Heart left ventricle (tissue), 16 donors: ENCODE measurements around the gene INPP4B. TPM values are rescaled to one million over a fixed set of nuclear protein-coding genes. Genes with fewer than 3 reads are reported as not detected.
A peak's percentile ranks its signal among the peaks of the same experiment; 100 is the strongest.

Experiments
- ATAC-seq, 4 donors: fragments of 200-7000 bp; cut with Tn5 transposase; one replicate each; pipeline ENCODE4 v1.9.1; 2020 to 2022; ENCODE audit warnings: moderate library complexity in 4 of 4, mild to moderate bottlenecking in 3 of 4, moderate number of reproducible peaks in 1 of 4
- DNase-seq, 5 donors: peaks; one replicate each; pipeline ENCODE4 v3.0.0-alpha.2; 2020
- H3K27ac ChIP-seq, 12 donors: fragments of 200-600 bp; sonication (generic) in 4 of 12; one replicate each; pipeline versions ENCODE4 v1.5.0 to v1.8.0; 2016 to 2022; ENCODE audit warnings: mild to moderate bottlenecking in 2 of 12
- H3K27me3 ChIP-seq, 9 donors: fragments of 200-600 bp; sonication (generic) in 2 of 9; one replicate each; pipeline versions ENCODE4 v1.5.1 to v1.8.0; 2016 to 2022; ENCODE audit warnings: mild to moderate bottlenecking in 3 of 9
- H3K36me3 ChIP-seq, 9 donors: fragments of 200-600 bp; sonication (generic) in 2 of 9; one replicate each; pipeline versions ENCODE4 v1.5.0 to v1.8.0; 2018 to 2022; ENCODE audit warnings: mild to moderate bottlenecking in 2 of 9
- H3K4me1 ChIP-seq, 12 donors: fragments of 200-600 bp; sonication (generic) in 4 of 12; one replicate each; pipeline versions ENCODE4 v1.5.0 to v1.8.0; 2016 to 2022; ENCODE audit warnings: mild to moderate bottlenecking in 3 of 12
- H3K4me3 ChIP-seq, 12 donors: fragments of 200-600 bp; sonication (generic) in 4 of 12; one replicate each; pipeline versions ENCODE4 v1.5.0 to v1.8.0; 2017 to 2022; ENCODE audit warnings: mild to moderate bottlenecking in 9 of 12, moderate library complexity in 4 of 12
- H3K9me3 ChIP-seq, 12 donors: fragments of 200-600 bp; sonication (generic) in 4 of 12; one replicate each; pipeline versions ENCODE4 v1.5.0 to v1.8.0; 2016 to 2022; ENCODE audit warnings: mild to moderate bottlenecking in 1 of 12
- CTCF ChIP-seq, 12 donors: fragments of 200-600 bp; sonication (generic) in 4 of 12; IDR thresholded peaks; one replicate each; pipeline versions ENCODE4 v1.5.0 to v1.8.0; 2018 to 2022; ENCODE audit warnings: antibody characterized with exemption in 12 of 12, mild to moderate bottlenecking in 5 of 12
- POLR2A ChIP-seq, 2 donors: fragments of 450-650 bp; IDR thresholded peaks; one replicate each; pipeline ENCODE4 v1.6.1; 2017; ENCODE audit warnings: antibody characterized with exemption in 2 of 2, mild to moderate bottlenecking in 2 of 2, moderate library complexity in 2 of 2
- WGBS, 4 donors: extraction: QIAGEN DNeasy Blood & Tissue Kit in 2 of 4; methylation state at CpG; one replicate each; pipeline versions ENCODE4 v1.1.5 to v1.1.7; 2013 to 2018; 5-methylcytosine and 5-hydroxymethylcytosine counted together
- intact Hi-C, 10 donors: fragments of 100-400 bp; cut with DNase I; formaldehyde crosslinking; loops; one replicate each; pipeline versions ENCODE4 v1.11.1 to v1.14.2; 2022
- polyA plus RNA-seq, 2 donors: library from polyadenylated mRNA; stranded (reverse); fragments of 200-250 nt; gene quantifications; one replicate each; pipeline ENCODE4 v1.2.3, GENCODE V29; 2013
- total RNA-seq, 9 donors: library from RNA; depleted of rRNA in 2 of 9; stranded (reverse); fragments of >200 nt in 2 of 9; fragmentation: NEBNext Ultra II Directional in 3 of 9; extraction: Animal tissue kit (Norgen Biotek cat#: 25700) in 3 of 9; gene quantifications; one replicate each; pipeline versions ENCODE4 v1.1.0 to v1.2.4, GENCODE V29; 2016 to 2023
- donor health status: ischemic (EF 13 %, LVEDD 7.1; RV severe dilation, severe dysfunction).
- donor health status: healthy with polysubstance abuse.
- donor health status: DM: no; HTN: yes; CAD: no.
- donor health status: DM: no; HTN: no; CAD: no.
- donor health status: ischemic (EF 25% LVEDD 6.9; RV normal size, moderate dysfunction).
- donor health status: ischemic (EF 25% LVEDD 5.7; RV mildly dilated, moderate dysfunction).
- donor health status: healthy.
- donor health status: DM: yes; HTN: yes; CAD: no.
- donor health status: ischemic (EF 35%, LVEDD 5.7; RV mildly dilated, moderate dysfunction).
- donor health status: nonischemic (EF 11% LVEDD 7.7; RV severe dilation, severe dysfunction).
- donor health status: DM: yes; HTN: yes; CAD: no.
- donor health status: PGD.
- donor health status: ischemic (EF 29% LVEDD 5.4; RV normal size, mild dysfunction).
- donor health status: nonischemic (EF 23%, LVEDD 6.1; RV moderate dilation, normal function).

Gene INPP4B
- total and polyA plus RNA-seq, 11 donors: 5.5 to 128 (median 39.1) TPM

DNA sequence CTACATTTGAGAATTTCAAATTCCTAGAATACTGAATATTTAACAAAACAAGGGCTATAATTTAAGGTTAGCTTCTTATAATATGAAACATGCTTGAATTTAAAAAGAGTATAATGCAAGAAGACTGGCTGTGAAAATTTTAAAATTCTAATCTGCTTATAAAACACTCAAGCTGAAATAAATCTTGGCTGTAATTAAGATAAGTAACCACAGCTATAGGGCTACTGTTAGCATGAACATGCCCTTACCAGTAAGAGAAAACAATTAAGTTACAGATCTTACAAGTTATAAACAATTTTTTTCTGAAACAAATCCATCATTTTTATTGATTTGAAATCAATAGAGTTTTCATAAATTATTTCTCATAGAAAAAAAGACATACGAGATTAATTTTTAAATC lies 148.2 kb downstream of the INPP4B start:
- intact Hi-C loops: no loop called here
- WGBS, 4 donors: 83 to 95% (median 86%) methylated on average over 1 of the region's 1 CpG
- no peak overlapping the region for H3K27ac ChIP-seq
- H3K4me3 ChIP-seq: no peak overlapping the region
- H3K36me3 ChIP-seq: no peaks in the 10 kb centered on the region
- no peak for DNase-seq
- TF ChIP-seq POLR2A (IDR thresholded peaks at IDR 0.05) (no peak), CTCF (IDR thresholded peaks at IDR 0.05) (no peak)
- H3K9me3 ChIP-seq: no peaks in the 10 kb centered on the region
- no peaks in the 10 kb centered on the region for H3K27me3 ChIP-seq
- H3K4me1 ChIP-seq: peaks cover 0 to 30% (median 5%) of the 10 kb centered on the region in 12 donors
- ATAC-seq: no peak

DNA sequence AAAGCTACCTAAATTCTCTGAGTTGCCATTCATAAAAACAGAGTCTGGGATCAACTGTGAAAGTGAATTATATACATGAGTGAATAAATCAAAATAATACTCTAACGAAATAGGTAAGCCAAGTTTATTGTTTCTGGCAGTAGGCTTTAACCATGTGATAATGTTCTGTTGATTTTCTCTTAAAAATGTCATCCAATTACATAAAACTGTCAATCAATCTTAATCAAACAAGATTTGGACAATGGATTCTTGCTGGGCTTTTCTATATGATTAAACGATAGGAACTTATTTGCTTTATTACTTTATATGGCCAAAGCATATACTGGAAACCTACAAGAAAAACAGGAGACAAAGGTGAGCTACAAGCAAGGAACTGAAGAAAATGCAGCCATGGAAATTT lies 148.8 kb downstream of the INPP4B start:
- no peaks in the 10 kb centered on the region for H3K36me3 ChIP-seq
- 60 to 78% (median 76%) methylated on average over 2 of the region's 2 CpGs for whole genome bisulfite sequencing, 4 donors
- no peaks in the 10 kb centered on the region for H3K27me3 ChIP-seq
- no peak for ATAC-seq
- no peak for DNase-seq
- intact Hi-C loops: no loop called here
- H3K4me1 ChIP-seq: peaks cover 0 to 35% (median 5%) of the 10 kb centered on the region in 12 donors
- no peaks in the 10 kb centered on the region for H3K9me3 ChIP-seq
- TF ChIP-seq CTCF (IDR thresholded peaks at IDR 0.05) (no peak), POLR2A (IDR thresholded peaks at IDR 0.05) (no peak)
- no peak overlapping the region for H3K4me3 ChIP-seq
- peak overlapping the region in 4 of 12 donors; percentile 3 to 49 (median 10) for H3K27ac ChIP-seq

DNA sequence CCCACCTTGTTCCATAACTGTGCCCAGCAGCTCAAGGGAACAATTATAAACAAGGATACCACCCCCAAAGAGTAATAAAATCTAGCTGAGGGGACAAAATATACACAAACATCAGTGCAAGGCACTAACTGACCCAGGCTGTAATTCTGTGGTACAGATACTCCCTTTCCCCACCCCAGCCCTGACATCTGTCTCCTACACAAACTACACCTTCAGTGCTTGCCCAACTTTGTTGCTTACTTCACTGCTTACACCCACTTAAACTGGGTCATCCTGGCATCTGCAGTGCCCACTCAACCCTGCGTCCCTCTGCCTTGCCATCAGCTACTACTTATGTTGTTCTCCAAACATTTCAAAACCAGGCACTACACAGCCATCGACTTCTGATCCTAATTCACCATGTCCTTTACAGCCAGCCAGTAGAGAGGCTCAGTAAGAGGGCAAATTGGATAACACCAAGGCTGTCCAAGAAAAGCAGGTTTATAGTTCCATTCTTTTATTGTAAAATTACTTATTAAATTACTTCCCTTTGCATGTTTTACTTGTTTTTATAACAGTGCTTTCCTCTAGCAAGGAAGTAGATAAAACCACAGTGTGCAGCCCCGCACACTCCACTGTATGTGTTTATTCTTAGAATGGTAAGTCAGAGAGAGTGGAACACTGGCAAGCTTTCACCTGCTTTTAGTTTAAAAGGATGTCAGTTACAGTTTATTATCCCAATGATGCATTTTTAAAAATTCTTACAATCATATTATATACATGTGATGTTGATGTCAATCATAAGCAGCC lies 149.6 kb downstream of the INPP4B start:
- Histone ChIP-seq H3K36me3 (no peaks in the 10 kb centered on the region), H3K27me3 (no peaks in the 10 kb centered on the region), H3K27ac (peak overlapping the region in 6 of 12 donors; percentile 5 to 59 (median 40)), H3K9me3 (no peaks in the 10 kb centered on the region), H3K4me1 (peaks cover 0 to 39% (median 5%) of the 10 kb centered on the region in 12 donors), H3K4me3 (no peak overlapping the region)
- ATAC-seq (peak; percentile 71 to 81 (median 78)), DNase-seq (peak in 1 of 5 donors; percentile 35)
- 38 to 50% (median 41%) methylated on average over 3 of the region's 3 CpGs for WGBS, 4 donors
- intact Hi-C loops: no loop called here
- TF ChIP-seq POLR2A (IDR thresholded peaks at IDR 0.05) (no peak), CTCF (IDR thresholded peaks at IDR 0.05) (no peak)

DNA sequence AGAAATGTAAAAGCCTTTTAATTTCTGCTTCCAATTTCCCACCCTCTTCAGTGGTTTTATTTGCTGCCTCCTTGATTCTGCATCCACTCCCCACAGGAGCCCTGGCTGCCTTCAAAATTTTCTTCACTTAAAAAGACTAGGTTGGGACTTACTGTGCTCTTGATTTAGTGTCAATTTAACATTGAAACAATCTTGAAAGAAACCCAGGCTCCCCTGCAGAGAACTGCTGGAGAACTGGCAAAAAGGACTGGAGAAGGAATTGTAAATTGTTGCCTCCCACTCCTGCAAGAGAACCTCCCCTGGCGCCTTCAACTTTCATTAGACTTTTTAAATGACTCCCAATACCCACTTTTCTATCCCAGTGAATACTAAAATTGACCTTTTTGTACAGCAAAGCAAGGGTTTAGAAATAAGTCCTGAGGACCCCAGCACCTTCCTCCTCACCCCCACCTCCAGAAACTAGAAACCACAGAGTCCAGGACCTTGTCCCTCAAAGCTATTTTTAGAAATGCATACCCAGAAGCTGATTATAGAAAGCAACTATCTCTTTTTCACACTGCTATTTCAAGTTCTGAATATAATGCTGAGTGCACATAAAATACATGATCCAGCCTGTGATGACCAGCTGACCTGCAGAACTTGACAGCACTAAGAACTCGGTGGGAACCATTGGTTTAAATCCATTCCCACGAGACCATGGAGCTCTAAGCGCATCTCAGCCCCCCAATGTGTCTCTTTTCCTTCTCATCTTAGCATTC lies 155.5 kb downstream of the INPP4B start:
- H3K9me3 ChIP-seq: no peaks in the 10 kb centered on the region
- DNase-seq (no peak), ATAC-seq (peak in 1 of 4 donors; percentile 34)
- intact Hi-C loops: no loop called here
- no peaks in the 10 kb centered on the region for H3K27me3 ChIP-seq
- H3K4me3 ChIP-seq: no peak overlapping the region
- TF ChIP-seq CTCF (IDR thresholded peaks at IDR 0.05) (no peak), POLR2A (IDR thresholded peaks at IDR 0.05) (no peak)
- peaks cover 0 to 27% (median 3%) of the 10 kb centered on the region in 12 donors for H3K4me1 ChIP-seq
- 73 to 75% (median 73%) methylated on average over 4 of the region's 4 CpGs for WGBS, 4 donors
- H3K27ac ChIP-seq: peak overlapping the region in 2 of 12 donors; percentile 2 to 33
- no peaks in the 10 kb centered on the region for H3K36me3 ChIP-seq
